CD8-positive, alpha-beta memory T cell (primary cell): ENCODE results near the gene RPL31. TPM values are rescaled to one million over a fixed set of nuclear protein-coding genes. Genes with fewer than 3 reads are reported as not detected.

ENCODE experiments used
- CTCF ChIA-PET: fragments of 350-600 bp; sonication (Branson Sonifier 250); formaldehyde crosslinking; loops from one replicate; lab custom pipeline; 2021; ENCODE audit warnings: antibody characterized with exemption; lab: Charles Lee
- POLR2A ChIA-PET: fragments of 350-600 bp; sonication (Branson Sonifier 250); formaldehyde crosslinking; loops from one replicate; lab custom pipeline; 2021; ENCODE audit warnings: antibody characterized with exemption; lab: Charles Lee
- DNase-seq, 5 donors: peaks; one replicate each; pipeline versions ENCODE4 v3.0.0 to v3.0.0-alpha.2; 2020 to 2022; ENCODE audit warnings: mixed read lengths in 1 of 5
- H3K27ac ChIP-seq: one replicate; pipeline ENCODE4 v1.7.0; 2013; ENCODE audit warnings: low read depth, mild to moderate bottlenecking, low read length, moderate library complexity
- H3K27me3 ChIP-seq: 2 replicates; pipeline ENCODE4 v1.7.0; 2013; ENCODE audit warnings: low read length, mild to moderate bottlenecking; ENCODE audit not compliant: insufficient read depth, poor library complexity, severe bottlenecking
- H3K36me3 ChIP-seq: 2 replicates; pipeline ENCODE4 v1.7.0; 2013; ENCODE audit warnings: mild to moderate bottlenecking, low read length, moderate library complexity; ENCODE audit not compliant: insufficient read depth
- H3K4me1 ChIP-seq: 2 replicates; pipeline ENCODE4 v1.7.0; 2013; ENCODE audit warnings: mild to moderate bottlenecking, low read length, moderate library complexity; ENCODE audit not compliant: insufficient read depth
- H3K4me3 ChIP-seq: 2 replicates; pipeline ENCODE4 v1.7.0; 2013; ENCODE audit warnings: mild to moderate bottlenecking, low read length
- H3K9me3 ChIP-seq: 2 replicates; pipeline ENCODE4 v1.7.0; 2013; ENCODE audit warnings: mild to moderate bottlenecking, low read length
- H3K27ac Mint-ChIP-seq, 8 donors: one replicate each; pipeline ENCODE4 v1.8.0; 2020 to 2021; ENCODE audit warnings: mixed read lengths in 8 of 8, mild to moderate bottlenecking in 6 of 8, inconsistent platforms in 3 of 8, moderate library complexity in 3 of 8
- H3K27me3 Mint-ChIP-seq, 2 donors: one replicate each; pipeline ENCODE4 v1.8.0; 2020 to 2021; ENCODE audit warnings: mixed read lengths in 2 of 2, mild to moderate bottlenecking in 1 of 2, moderate library complexity in 1 of 2
- H3K36me3 Mint-ChIP-seq, 3 donors: one replicate each; pipeline ENCODE4 v1.8.0; 2020 to 2021; ENCODE audit warnings: mixed read lengths in 3 of 3, inconsistent platforms in 1 of 3, mild to moderate bottlenecking in 1 of 3
- H3K4me1 Mint-ChIP-seq, 3 donors: one replicate each; pipeline ENCODE4 v1.8.0; 2020 to 2021; ENCODE audit warnings: mixed read lengths in 3 of 3, inconsistent platforms in 1 of 3, mild to moderate bottlenecking in 1 of 3
- H3K4me3 Mint-ChIP-seq, 7 donors: one replicate each; pipeline ENCODE4 v1.8.0; 2020 to 2021; ENCODE audit warnings: mixed read lengths in 7 of 7, mild to moderate bottlenecking in 6 of 7, moderate library complexity in 4 of 7, inconsistent platforms in 2 of 7
- H3K9me3 Mint-ChIP-seq, 5 donors: one replicate each; pipeline ENCODE4 v1.8.0; 2020 to 2022; ENCODE audit warnings: mixed read lengths in 5 of 5, mild to moderate bottlenecking in 3 of 5, moderate library complexity in 2 of 5, inconsistent platforms in 1 of 5
- polyA plus RNA-seq: library from polyadenylated mRNA; unstranded; fragments of 300-500 nt; fragmentation: Illumina TruSeq; gene quantifications from one replicate; pipeline ENCODE4 v1.2.3, GENCODE V29; 2021
- total RNA-seq, 2 experiments: library from RNA; stranded (reverse); gene quantifications; one replicate each; pipeline ENCODE4 v1.2.3, GENCODE V29; 2021

The RPL31 gene
- total and polyA plus RNA-seq, 3 experiments from 2014 or later = 1,340 to 4,796 (median 1,381) TPM

DNA sequence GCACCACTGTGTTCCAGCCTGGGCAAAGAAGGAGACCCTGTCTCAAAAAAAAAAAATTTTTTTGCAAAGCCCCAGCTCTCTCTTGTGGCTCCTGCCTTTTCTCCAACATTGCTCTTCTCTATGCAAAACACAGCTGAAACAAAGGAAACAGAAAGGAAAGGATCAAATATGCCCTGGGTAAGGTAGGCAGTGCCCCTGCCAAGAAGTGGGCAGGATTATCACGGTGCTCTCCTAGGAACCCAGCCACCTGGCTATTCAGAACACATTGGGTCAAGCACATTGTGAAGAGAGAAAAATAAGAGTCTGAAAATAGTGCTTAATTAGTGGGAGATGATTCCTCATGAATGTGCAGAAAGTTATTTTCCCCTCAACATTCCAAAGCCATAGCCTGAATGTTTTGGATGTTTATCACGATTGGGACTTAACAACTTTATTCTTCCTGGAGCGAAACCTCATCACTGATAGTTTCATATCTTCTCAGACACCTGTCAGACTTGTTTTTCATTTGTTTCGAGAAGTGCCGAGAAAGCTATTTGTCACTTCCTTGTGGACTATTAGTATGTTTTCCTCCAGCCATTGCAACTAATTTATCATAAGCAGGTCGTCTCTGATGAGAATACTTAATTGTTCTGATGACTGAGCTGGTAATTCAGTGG, 42.7 kb upstream of the RPL31 start:
- no peak overlapping the region for H3K27ac Mint-ChIP-seq
- peaks cover 0 to 12% of the 10 kb centered on the region in 2 donors for H3K27me3 Mint-ChIP-seq
- H3K27me3 ChIP-seq = no peaks in the 10 kb centered on the region
- no peaks in the 10 kb centered on the region for H3K4me1 Mint-ChIP-seq
- no peak for DNase-seq
- ChIA-PET POLR2A (no interaction called here), CTCF (no interaction called here)
- no peak overlapping the region for H3K27ac ChIP-seq
- no peaks in the 10 kb centered on the region for H3K36me3 Mint-ChIP-seq
- peaks cover 8% of the 10 kb centered on the region for H3K4me1 ChIP-seq
- no peaks in the 10 kb centered on the region for H3K36me3 ChIP-seq
- no peaks in the 10 kb centered on the region for H3K9me3 ChIP-seq
- no peak overlapping the region for H3K4me3 ChIP-seq
- H3K9me3 Mint-ChIP-seq = no peaks in the 10 kb centered on the region
- no peak overlapping the region for H3K4me3 Mint-ChIP-seq

DNA sequence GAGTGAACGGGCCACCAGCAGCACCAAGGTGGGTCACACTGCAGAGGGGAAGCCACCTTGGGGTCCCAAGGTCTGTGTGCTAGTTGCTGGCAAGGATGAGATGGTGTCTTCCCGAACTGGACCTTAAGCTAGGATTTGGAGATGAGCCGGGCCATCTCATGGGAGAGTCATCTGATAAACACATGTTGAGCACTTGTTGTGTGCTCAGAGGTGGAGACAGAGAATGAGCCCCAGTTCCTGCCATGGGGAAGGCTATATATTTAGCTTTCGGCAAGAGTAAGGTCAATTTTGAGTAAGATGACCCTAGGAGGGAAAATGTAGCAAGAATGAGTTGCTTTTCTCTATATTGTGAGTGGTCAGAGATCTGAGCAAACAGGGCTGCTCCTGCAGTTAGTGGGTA, 41.4 kb upstream of the RPL31 start:
- CTCF ChIA-PET = interaction anchor here (1.0 kb wide), 1 partner anchor 15 kb away, joined by 3 read pairs; no protein-coding TSS in a partner anchor
- no peak overlapping the region for H3K4me3 Mint-ChIP-seq
- no peak for DNase-seq

DNA sequence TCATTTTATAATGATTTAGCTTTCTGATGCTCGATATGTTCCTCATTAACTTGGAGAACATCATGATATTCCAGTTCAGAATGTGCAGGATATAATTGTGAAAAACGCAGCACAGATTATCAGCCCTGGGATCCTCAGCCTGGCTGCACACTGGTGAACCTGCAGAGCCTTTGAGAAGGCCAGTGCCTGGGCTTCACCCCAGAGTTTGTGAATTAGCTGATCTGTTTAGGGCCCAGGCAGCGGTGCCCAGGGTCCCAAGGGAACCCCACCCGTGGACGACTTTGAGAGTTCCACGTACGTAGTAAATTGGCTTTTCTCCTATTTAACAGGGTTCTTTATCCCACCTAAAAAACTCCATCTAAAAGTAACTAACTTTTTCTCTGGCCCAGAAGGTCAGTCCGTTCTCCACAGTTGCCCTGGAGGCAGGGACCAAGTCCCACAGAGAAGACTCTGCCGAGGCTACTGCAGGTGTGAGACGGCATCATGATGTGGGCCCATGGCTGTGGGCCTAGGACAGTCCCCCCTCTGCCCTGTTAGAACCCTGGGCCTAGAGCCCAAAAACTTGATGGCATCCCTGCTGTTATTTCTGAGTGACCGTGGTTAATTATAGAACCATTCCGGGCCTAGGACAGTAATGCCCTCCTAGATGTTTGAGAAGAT, 39.6 kb upstream of the RPL31 start:
- Mint-ChIP-seq H3K9me3 (no peaks in the 10 kb centered on the region), H3K36me3 (no peaks in the 10 kb centered on the region), H3K27me3 (peaks cover 0 to 6% of the 10 kb centered on the region in 2 donors), H3K27ac (no peak overlapping the region), H3K4me3 (no peak overlapping the region), H3K4me1 (no peaks in the 10 kb centered on the region)
- DNase-seq = no peak
- Histone ChIP-seq H3K27me3 (no peaks in the 10 kb centered on the region), H3K27ac (no peak overlapping the region), H3K9me3 (no peaks in the 10 kb centered on the region), H3K4me3 (no peak overlapping the region), H3K4me1 (peaks cover 9% of the 10 kb centered on the region), H3K36me3 (no peaks in the 10 kb centered on the region)
- ChIA-PET CTCF (no interaction called here), POLR2A (no interaction called here)

More for the DNA sequence above, 41.4 kb upstream of the RPL31 start:
- Histone ChIP-seq H3K4me3 (no peak overlapping the region), H3K36me3 (no peaks in the 10 kb centered on the region), H3K4me1 (peaks cover 9% of the 10 kb centered on the region), H3K27ac (no peak overlapping the region), H3K27me3 (no peaks in the 10 kb centered on the region), H3K9me3 (no peaks in the 10 kb centered on the region)
- POLR2A ChIA-PET = no interaction called here
- Mint-ChIP-seq H3K36me3 (no peaks in the 10 kb centered on the region), H3K4me1 (no peaks in the 10 kb centered on the region), H3K9me3 (no peaks in the 10 kb centered on the region), H3K27ac (no peak overlapping the region), H3K27me3 (peaks cover 0 to 12% of the 10 kb centered on the region in 2 donors)

DNA sequence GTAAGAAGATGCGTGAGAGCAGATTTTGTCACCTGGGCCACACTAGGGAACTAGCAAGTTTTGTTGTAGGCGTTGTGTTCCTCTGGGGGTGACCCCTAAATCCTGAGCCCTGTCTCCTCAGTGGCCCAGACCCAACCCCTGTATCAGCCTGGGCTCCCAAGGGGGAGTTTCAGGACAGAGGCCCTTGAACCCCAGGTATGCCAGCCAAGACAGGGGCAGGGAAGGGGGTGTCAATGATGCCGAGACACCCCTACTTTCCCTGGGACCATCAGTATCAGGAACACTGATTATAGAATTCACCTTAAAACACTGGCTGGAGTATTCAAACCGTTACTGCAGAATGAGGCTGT, 39.1 kb upstream of the RPL31 start:
- peaks cover 9% of the 10 kb centered on the region for H3K4me1 ChIP-seq
- no peak for DNase-seq
- Mint-ChIP-seq H3K27ac (no peak overlapping the region), H3K4me3 (no peak overlapping the region), H3K4me1 (no peaks in the 10 kb centered on the region), H3K36me3 (no peaks in the 10 kb centered on the region), H3K9me3 (no peaks in the 10 kb centered on the region), H3K27me3 (peaks cover 0 to 6% of the 10 kb centered on the region in 2 donors)
- no peak overlapping the region for H3K4me3 ChIP-seq
- POLR2A ChIA-PET = no interaction called here
- no peak overlapping the region for H3K27ac ChIP-seq
- no peaks in the 10 kb centered on the region for H3K9me3 ChIP-seq
- no peaks in the 10 kb centered on the region for H3K27me3 ChIP-seq
- CTCF ChIA-PET = no interaction called here
- no peaks in the 10 kb centered on the region for H3K36me3 ChIP-seq

DNA sequence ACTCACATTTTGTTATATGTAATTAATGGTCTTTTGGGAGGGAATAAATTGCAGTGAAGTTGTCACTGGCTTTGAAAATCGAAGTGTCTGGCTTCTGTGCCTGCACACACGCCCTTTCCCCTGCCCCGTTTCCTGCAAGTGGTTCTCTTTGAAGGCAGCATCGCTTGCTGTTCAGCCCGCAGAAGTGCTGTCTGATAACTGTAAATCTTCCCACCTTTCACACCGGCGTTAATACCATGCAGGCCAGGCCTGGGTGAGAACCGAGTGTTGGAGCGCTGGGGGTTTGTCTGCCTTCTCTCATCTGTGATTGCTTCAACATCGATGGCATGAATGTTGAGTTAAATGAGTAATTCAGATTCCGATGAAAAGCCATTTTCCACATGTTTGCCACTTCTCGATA, 37.9 kb upstream of the RPL31 start:
- no peaks in the 10 kb centered on the region for H3K27me3 Mint-ChIP-seq
- H3K9me3 Mint-ChIP-seq = no peaks in the 10 kb centered on the region
- no peak overlapping the region for H3K4me3 ChIP-seq
- no peaks in the 10 kb centered on the region for H3K9me3 ChIP-seq
- POLR2A ChIA-PET = interaction anchor here (0.7 kb wide), 1 partner anchor 353 kb away, joined by 3 read pairs; no protein-coding TSS in a partner anchor
- no peaks in the 10 kb centered on the region for H3K4me1 Mint-ChIP-seq
- no peaks in the 10 kb centered on the region for H3K27me3 ChIP-seq
- CTCF ChIA-PET = interaction anchor here (1.1 kb wide), 1 partner anchor 354 kb away, joined by 3 read pairs; no protein-coding TSS in a partner anchor
- H3K4me1 ChIP-seq = peaks cover 9% of the 10 kb centered on the region
- H3K4me3 Mint-ChIP-seq = no peak overlapping the region
- no peak overlapping the region for H3K27ac Mint-ChIP-seq
- H3K36me3 ChIP-seq = no peaks in the 10 kb centered on the region
- DNase-seq = peak in 1 of 5 donors; percentile 11
- H3K36me3 Mint-ChIP-seq = no peaks in the 10 kb centered on the region
- no peak overlapping the region for H3K27ac ChIP-seq

DNA sequence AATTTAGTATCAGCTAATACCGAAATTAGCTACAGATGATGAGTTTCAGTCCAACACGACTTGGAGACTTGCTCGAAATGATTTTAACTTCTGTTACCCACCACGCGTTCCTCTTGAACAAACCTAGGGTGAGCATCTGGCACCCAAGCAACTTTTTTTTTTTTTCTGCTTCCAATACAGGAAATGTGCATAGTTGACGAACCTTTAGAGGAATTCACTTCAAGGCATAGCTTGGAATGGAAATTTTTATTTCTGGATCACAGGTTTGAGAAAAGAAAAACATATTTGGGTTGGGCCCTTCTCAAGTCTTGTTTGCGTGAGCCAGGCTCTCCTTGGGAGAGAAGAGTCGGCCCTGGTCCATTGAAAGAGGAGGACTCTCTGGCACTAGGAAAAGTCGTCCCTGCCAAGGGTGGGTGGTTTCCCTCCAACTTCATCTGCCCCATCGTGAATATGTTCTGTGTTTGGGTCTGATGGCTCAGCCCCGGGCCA, 37.4 kb upstream of the RPL31 start:
- CTCF ChIA-PET = interaction anchor here (1.1 kb wide), 1 partner anchor 354 kb away, joined by 3 read pairs; no protein-coding TSS in a partner anchor
- DNase-seq = no peak
- Histone ChIP-seq H3K36me3 (no peaks in the 10 kb centered on the region), H3K9me3 (no peaks in the 10 kb centered on the region), H3K4me3 (no peak overlapping the region), H3K4me1 (peaks cover 9% of the 10 kb centered on the region), H3K27ac (no peak overlapping the region), H3K27me3 (no peaks in the 10 kb centered on the region)
- POLR2A ChIA-PET = interaction anchor here (0.7 kb wide), 1 partner anchor 353 kb away, joined by 3 read pairs; no protein-coding TSS in a partner anchor
- H3K27me3 Mint-ChIP-seq = no peaks in the 10 kb centered on the region
- H3K27ac Mint-ChIP-seq = no peak overlapping the region
- no peaks in the 10 kb centered on the region for H3K4me1 Mint-ChIP-seq
- no peaks in the 10 kb centered on the region for H3K36me3 Mint-ChIP-seq
- H3K9me3 Mint-ChIP-seq = no peaks in the 10 kb centered on the region
- no peak overlapping the region for H3K4me3 Mint-ChIP-seq

DNA sequence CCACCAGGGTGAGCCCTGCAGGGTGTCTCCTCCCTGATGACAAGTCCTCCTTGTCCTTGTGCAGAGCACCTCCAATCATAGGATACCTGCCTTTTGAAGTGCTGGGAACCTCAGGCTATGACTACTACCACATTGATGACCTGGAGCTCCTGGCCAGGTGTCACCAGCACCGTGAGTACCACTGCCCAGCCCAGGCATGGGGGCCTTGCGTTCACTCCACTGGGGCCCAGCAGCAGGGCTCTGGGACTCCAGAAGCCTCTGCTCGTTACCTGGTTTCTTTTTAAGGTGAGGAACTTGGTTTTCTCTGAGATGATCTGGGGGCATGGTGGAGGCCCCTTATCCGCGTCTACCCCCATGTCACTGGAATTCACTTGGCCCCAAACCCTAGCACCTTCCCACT, 36.5 kb upstream of the RPL31 start:
- no peaks in the 10 kb centered on the region for H3K9me3 Mint-ChIP-seq
- no peaks in the 10 kb centered on the region for H3K27me3 Mint-ChIP-seq
- no peak for DNase-seq
- Histone ChIP-seq H3K4me3 (no peak overlapping the region), H3K27me3 (no peaks in the 10 kb centered on the region), H3K36me3 (no peaks in the 10 kb centered on the region), H3K9me3 (no peaks in the 10 kb centered on the region), H3K4me1 (peaks cover 9% of the 10 kb centered on the region), H3K27ac (no peak overlapping the region)
- no peak overlapping the region for H3K4me3 Mint-ChIP-seq
- CTCF ChIA-PET = interaction anchor here (1.1 kb wide), 1 partner anchor 355 kb away, joined by 3 read pairs; no protein-coding TSS in a partner anchor
- H3K27ac Mint-ChIP-seq = no peak overlapping the region
- H3K36me3 Mint-ChIP-seq = no peaks in the 10 kb centered on the region
- POLR2A ChIA-PET = no interaction called here
- no peaks in the 10 kb centered on the region for H3K4me1 Mint-ChIP-seq

DNA sequence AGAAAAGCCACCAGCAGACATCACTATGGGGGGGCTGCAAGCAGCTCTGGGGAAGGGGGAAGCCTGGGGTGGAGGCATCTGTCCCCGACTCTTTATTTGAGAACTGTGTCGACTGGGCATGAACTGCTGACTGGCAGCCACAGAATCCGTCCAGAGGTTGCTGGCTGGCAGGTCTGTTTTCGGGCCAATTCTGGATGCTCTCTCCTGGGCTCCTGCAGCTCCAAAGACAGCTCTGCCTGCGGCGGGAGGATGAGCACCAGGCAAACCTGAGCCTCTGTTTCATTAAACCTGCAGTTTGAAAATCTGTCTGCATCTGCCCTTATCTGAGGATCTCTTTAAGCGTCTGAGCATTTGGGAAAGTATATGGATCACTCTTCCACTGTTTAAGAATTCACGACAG, 34.4 kb upstream of the RPL31 start:
- Mint-ChIP-seq H3K36me3 (no peaks in the 10 kb centered on the region), H3K27me3 (peaks cover 2 to 3% of the 10 kb centered on the region in 2 donors), H3K4me3 (no peak overlapping the region), H3K27ac (no peak overlapping the region), H3K9me3 (no peaks in the 10 kb centered on the region), H3K4me1 (no peaks in the 10 kb centered on the region)
- DNase-seq = no peak
- Histone ChIP-seq H3K27me3 (no peaks in the 10 kb centered on the region), H3K36me3 (no peaks in the 10 kb centered on the region), H3K27ac (no peak overlapping the region), H3K4me1 (peaks cover 9% of the 10 kb centered on the region), H3K4me3 (no peak overlapping the region), H3K9me3 (no peaks in the 10 kb centered on the region)
- POLR2A ChIA-PET = no interaction called here
- CTCF ChIA-PET = no interaction called here
